CD4-positive, alpha-beta T cell treated with Interleukin-21 for 1 hour (primary cell): Measurements from ENCODE around the gene SPTSSB.

Source experiments
- DNase-seq: peaks from one replicate; pipeline ENCODE4 v3.0.0-alpha.2; 2020

SPTSSB gene

GRCh38 chr3:161337311-161337710 lies 34.0 kb downstream of the SPTSSB start:
- no peak for DNase-seq

- no peak for DNase-seq
These were observed 34.7 kb downstream of the SPTSSB start for GRCh38 chr3:161336661-161337060.

- no peak for DNase-seq
These were observed 37.6 kb downstream of the SPTSSB start for GRCh38 chr3:161333696-161334095.

- DNase-seq, result no peak
These were observed 38.5 kb downstream of the SPTSSB start for GRCh38 chr3:161332792-161333191.

- no peak for DNase-seq
These were observed 46.3 kb downstream of the SPTSSB start for GRCh38 chr3:161325059-161325458.

GRCh38 chr3:161323926-161324621 lies 47.2 kb downstream of the SPTSSB start:
- DNase-seq, result no peak

GRCh38 chr3:161322781-161323568 lies 48.3 kb downstream of the SPTSSB start:
- DNase-seq, result no peak

GRCh38 chr3:161320837-161321236 lies 50.5 kb downstream of the SPTSSB start:
- no peak for DNase-seq

GRCh38 chr3:161319867-161320266 lies 51.5 kb downstream of the SPTSSB start:
- no peak for DNase-seq

- DNase-seq, result no peak
These were observed 54.2 kb downstream of the SPTSSB start for GRCh38 chr3:161317077-161317476.

GRCh38 chr3:161316006-161316689 lies 55.2 kb downstream of the SPTSSB start:
- no peak for DNase-seq

- DNase-seq, result no peak
These were observed 56.4 kb downstream of the SPTSSB start for GRCh38 chr3:161314836-161315395.

- peak; percentile 67 for DNase-seq
These were observed 60.5 kb downstream of the SPTSSB start for GRCh38 chr3:161310649-161311423.

GRCh38 chr3:161305095-161305991 lies 66.0 kb downstream of the SPTSSB start:
- DNase-seq, result peak; percentile 26

GRCh38 chr3:161296814-161297213 lies 74.5 kb downstream of the SPTSSB start:
- no peak for DNase-seq

GRCh38 chr3:161295325-161295724 lies 76.0 kb downstream of the SPTSSB start:
- DNase-seq, result no peak
